ENCODE data around the gene ZHX3. TPM values are rescaled to one million over a fixed set of nuclear protein-coding genes. Genes with fewer than 3 reads are reported as not detected.

ZHX3 gene
- total RNA-seq, 6 experiments from 2014 or later: 17.6 to 47.4 (median 26.2) TPM

GRCh38 chr20:41362748-41363140 is 45.2 kb upstream of the ZHX3 start:
- Histone ChIP-seq H3K9me3 (no peaks in the 10 kb centered on the region), H3K36me3 (peaks cover 0 to 5% (median 2%) of the 10 kb centered on the region in 4 donors), H3K4me3 (no peak overlapping the region), H3K27ac (no peak overlapping the region), H3K4me1 (peaks cover 0 to 16% (median 7%) of the 10 kb centered on the region in 4 donors), H3K27me3 (no peaks in the 10 kb centered on the region)
- no CpG with 5 or more reads among the region's 5 CpGs for WGBS (ENCODE audit: insufficient coverage, low coverage, low lambda C conversion rate, missing lambda C conversion rate)
- no peak for DNase-seq
- ATAC-seq: no peak
- TF ChIP-seq POLR2A (IDR thresholded peaks at IDR 0.05) (no peak), CTCF (IDR thresholded peaks at IDR 0.05) (no peak)
- intact Hi-C loops (cut with DNase I): loop anchor here in 1 of 2 donors (5.0 kb wide), 1 partner anchor 45 kb away; no protein-coding TSS in a partner anchor

- Histone ChIP-seq H3K27ac (no peak overlapping the region), H3K4me3 (no peak overlapping the region), H3K36me3 (peaks cover 0 to 5% (median 2%) of the 10 kb centered on the region in 4 donors), H3K27me3 (no peaks in the 10 kb centered on the region), H3K4me1 (peaks cover 0 to 16% (median 7%) of the 10 kb centered on the region in 4 donors), H3K9me3 (no peaks in the 10 kb centered on the region)
- DNase-seq: no peak
- intact Hi-C loops (cut with DNase I): loop anchor here in 1 of 2 donors (5.0 kb wide), 1 partner anchor 45 kb away; no protein-coding TSS in a partner anchor
- TF ChIP-seq CTCF (IDR thresholded peaks at IDR 0.05) (no peak), POLR2A (IDR thresholded peaks at IDR 0.05) (no peak)
- ATAC-seq: no peak
- 53% methylated on average over 3 of the region's 45 CpGs for WGBS (ENCODE audit: insufficient coverage, low coverage, low lambda C conversion rate, missing lambda C conversion rate)
Measured at GRCh38 chr20:41361757-41362747, 44.5 kb upstream of the ZHX3 start.

GRCh38 chr20:41360831-41361756 is 43.6 kb upstream of the ZHX3 start:
- no peak overlapping the region for H3K4me3 ChIP-seq
- H3K27me3 ChIP-seq: no peaks in the 10 kb centered on the region
- peaks cover 0 to 15% (median 7%) of the 10 kb centered on the region in 4 donors for H3K4me1 ChIP-seq
- no peak for TF ChIP-seq POLR2A (IDR thresholded peaks at IDR 0.05)
- no peak overlapping the region for H3K27ac ChIP-seq
- no peak for DNase-seq
- intact Hi-C loops (cut with DNase I): loop anchor here in 1 of 2 donors (5.0 kb wide), 1 partner anchor 46 kb away; no protein-coding TSS in a partner anchor
- no peaks in the 10 kb centered on the region for H3K9me3 ChIP-seq
- WGBS (ENCODE audit: insufficient coverage, low coverage, low lambda C conversion rate, missing lambda C conversion rate): 80% methylated on average over 1 of the region's 22 CpGs
- ATAC-seq: peak in 2 of 4 donors; percentile 4 to 5
- H3K36me3 ChIP-seq: peaks cover 0 to 5% (median 2%) of the 10 kb centered on the region in 4 donors

- Histone ChIP-seq H3K4me1 (peaks cover 0 to 14% (median 6%) of the 10 kb centered on the region in 4 donors), H3K4me3 (no peak overlapping the region), H3K9me3 (no peaks in the 10 kb centered on the region), H3K36me3 (peaks cover 0 to 5% (median 2%) of the 10 kb centered on the region in 4 donors), H3K27me3 (no peaks in the 10 kb centered on the region), H3K27ac (no peak overlapping the region)
- DNase-seq: no peak
- no peak for TF ChIP-seq POLR2A (IDR thresholded peaks at IDR 0.05)
- no peak for TF ChIP-seq CTCF (IDR thresholded peaks at IDR 0.05)
- ATAC-seq: no peak
- intact Hi-C loops (cut with DNase I): loop anchor here in 1 of 2 donors (5.0 kb wide), 1 partner anchor 48 kb away; no protein-coding TSS in a partner anchor
- WGBS (ENCODE audit: insufficient coverage, low coverage, low lambda C conversion rate, missing lambda C conversion rate): 70% methylated on average over 2 of the region's 9 CpGs
Measured at GRCh38 chr20:41359541-41360011, 42.0 kb upstream of the ZHX3 start.

All from right lobe of liver (tissue), 6 donors.